ENCODE results near the gene GPR162.

GPR162 gene

GRCh38 chr12:6837370-6838060, 15.9 kb downstream of the GPR162 start:
- no peak for DNase-seq

DNA sequence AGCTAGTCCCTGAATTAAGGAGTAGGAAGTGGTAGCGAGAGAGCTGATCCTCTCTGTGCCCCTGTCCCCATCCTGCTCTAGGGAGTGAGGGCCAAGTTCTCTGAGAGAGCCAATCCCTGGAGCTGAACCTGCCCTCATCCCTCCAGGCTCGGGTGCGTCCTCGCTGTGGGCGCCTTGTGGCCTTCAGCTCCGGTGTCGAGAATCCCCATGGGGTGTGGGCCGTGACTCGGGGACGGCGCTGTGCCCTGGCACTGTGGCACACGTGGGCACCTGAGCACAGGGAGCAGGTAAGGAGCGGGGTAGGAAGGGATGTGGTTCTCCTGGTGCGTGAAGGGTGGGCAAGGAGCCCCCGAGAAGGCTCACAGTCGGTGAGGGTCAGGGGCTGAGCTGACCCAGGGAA, 17.2 kb downstream of the GPR162 start:
- DNase-seq, result no peak

DNA sequence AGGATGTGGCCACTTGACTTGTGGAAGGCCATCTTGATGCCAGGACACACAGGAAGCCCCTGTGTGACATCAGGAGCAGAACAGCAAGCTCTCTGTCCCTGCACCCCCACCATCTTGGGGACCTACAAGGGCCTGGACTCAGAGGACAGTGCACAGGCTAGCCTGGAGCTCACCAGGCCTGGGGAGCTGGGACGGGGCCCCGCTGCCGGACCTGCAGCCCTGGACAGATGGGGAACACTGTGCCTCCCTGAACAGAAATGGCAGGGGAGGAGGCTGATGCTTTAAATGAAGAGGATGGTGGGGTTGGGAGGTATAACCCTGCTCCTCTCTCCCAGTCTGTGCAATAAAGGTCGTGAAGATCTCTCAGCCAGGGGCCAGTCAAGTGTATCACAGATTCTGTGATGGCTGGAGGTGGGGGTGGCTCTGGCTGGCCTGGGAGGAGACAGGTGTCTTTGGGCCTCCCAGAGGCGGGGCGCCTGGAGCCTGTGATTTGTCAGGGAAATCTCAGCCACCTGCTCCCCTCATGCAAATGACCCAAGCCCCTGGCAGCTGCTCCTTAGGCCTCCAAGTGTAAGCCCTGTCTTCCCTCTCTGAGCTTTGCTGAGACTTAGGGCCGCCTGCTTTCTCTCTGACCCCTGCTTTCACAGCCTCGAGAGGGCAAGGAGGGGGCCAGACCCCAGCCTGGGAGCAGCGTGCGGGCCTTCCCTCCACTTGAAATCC, 18.0 kb downstream of the GPR162 start:
- no peak for DNase-seq

DNA sequence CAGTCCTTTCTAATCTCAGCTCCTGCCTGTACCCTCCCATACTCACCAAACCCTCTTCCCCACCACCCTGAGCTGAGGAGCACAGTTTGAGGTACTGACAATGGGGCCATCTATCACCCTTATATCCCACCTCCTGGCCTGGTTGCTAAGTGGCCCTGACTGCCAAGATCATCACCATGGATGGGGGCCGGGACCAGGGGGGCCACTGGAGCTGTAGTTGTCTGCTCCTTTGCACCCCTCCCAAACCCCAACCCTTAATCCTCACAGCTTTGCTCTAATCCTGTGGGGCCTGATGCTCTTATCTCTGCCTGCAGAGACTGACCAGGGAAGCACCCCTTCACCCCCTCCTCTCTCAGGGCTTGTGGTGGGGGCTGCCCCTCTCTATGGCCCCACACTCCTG, 18.7 kb downstream of the GPR162 start:
- DNase-seq, result no peak

- DNase-seq, result no peak
Measured at GRCh38 chr12:6840761-6841515, 19.3 kb downstream of the GPR162 start, which contains the start of gene GNB3. GNB3 (plus strand) TSS chr12:6840925; CDS start chr12:6841288, 363 bp downstream.

DNA sequence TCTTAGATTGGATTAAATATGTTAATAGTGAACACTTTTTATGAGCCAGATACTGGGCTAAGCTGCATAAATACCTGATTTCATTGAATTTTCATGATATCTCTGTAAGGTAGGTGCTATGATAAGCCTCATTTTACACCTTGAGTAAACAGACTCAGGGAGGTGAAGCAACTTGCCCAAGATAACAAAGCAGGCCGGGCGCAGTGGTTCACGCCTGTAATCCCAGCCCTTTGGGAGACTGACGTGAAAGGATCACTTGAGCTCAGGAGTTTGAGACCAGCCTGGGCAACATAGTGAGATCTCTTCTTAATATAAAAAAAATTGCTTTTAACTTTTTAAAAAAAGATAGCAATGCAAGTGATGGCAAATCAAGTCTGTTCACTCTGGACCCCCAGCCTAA, 20.5 kb downstream of the GPR162 start:
- DNase-seq, result no peak

DNA sequence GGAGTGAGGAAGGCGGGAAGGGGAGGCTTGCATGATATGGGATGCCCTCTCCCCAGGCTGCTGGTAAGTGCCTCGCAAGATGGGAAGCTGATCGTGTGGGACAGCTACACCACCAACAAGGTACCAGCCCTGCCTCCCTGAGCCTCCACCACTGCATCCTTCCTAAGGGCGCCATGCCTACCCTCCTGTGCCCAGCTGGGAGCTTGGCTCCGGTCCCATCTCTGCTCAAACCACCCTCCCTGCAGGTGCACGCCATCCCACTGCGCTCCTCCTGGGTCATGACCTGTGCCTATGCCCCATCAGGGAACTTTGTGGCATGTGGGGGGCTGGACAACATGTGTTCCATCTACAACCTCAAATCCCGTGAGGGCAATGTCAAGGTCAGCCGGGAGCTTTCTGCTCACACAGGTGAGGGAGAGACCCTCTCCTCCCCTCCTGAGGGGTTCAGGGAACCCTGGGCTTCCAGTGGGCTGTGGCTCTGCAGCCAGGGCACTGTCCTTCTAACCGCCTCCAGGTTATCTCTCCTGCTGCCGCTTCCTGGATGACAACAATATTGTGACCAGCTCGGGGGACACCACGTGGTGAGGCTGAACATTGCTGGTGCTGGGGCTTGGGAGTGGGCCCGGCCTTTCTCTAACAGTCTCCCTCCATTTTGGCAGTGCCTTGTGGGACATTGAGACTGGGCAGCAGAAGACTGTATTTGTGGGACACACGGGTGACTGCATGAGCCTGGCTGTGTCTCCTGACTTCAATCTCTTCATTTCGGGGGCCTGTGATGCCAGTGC, 21.7 kb downstream of the GPR162 start:
- DNase-seq, result no peak

- no peak for DNase-seq
Measured at GRCh38 chr12:6845395-6845794, 23.8 kb downstream of the GPR162 start.

DNA sequence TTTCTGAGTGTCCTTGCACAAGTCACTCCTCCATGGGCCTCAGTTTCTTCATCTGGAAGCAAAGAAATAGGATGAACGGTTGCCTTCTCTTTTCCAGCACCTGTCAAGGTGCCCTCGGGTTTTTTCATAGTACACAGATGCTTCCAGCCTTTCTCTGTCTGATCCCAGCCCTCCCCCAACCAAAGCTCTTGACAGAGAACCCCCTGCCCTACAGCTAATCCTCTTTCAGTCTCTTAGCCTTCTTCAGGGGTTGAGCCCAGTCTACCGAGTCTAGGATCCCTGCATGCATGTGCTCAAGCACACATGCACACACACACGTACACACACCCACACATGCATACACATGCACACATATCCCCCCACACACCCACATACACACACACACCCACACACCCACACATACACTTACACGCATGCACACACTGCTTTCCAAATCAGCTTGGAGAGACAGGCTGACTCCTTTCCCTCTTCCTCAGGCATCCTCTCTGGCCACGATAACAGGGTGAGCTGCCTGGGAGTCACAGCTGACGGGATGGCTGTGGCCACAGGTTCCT, 24.8 kb downstream of the GPR162 start:
- no peak for DNase-seq

DNA sequence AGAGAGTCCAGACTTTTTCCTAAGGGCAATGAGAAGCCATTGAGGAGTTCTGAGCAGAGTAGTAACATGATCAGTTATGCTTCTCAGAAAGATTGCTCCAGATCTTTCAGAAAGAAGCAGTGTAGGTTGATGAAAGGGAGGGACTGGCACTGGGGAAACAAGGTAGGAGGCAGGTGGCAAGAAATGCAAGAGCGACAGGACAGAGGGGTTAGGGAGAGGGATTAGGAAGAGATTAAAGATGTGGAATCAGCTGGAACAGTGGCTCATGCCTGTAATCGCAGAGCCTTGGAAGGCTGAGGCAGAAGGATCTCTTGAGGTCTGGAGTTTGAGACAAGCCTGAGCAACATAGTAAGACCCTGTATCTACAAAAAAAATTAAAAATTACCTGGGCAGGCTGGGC, 26.1 kb downstream of the GPR162 start:
- no peak for DNase-seq

DNA sequence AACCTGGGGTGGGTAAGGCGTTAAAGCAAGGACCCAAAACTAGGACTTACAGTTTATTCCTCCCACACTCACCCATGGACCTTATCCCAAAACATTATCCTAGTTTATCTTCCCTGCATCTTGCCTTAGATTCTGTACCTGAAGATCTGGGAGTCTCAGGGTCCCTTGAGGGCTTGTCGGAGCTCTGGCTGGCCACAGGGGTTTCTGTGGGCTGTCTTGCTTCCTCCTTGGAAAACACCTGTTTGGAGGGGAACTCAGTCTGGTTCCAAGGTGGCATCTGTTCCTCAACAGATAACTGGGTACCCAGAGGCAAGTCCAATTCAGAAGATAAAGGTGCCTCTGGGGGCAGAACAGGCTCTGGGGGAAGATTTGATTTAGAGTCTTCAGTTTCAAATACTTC, 27.8 kb downstream of the GPR162 start:
- no peak for DNase-seq

DNA sequence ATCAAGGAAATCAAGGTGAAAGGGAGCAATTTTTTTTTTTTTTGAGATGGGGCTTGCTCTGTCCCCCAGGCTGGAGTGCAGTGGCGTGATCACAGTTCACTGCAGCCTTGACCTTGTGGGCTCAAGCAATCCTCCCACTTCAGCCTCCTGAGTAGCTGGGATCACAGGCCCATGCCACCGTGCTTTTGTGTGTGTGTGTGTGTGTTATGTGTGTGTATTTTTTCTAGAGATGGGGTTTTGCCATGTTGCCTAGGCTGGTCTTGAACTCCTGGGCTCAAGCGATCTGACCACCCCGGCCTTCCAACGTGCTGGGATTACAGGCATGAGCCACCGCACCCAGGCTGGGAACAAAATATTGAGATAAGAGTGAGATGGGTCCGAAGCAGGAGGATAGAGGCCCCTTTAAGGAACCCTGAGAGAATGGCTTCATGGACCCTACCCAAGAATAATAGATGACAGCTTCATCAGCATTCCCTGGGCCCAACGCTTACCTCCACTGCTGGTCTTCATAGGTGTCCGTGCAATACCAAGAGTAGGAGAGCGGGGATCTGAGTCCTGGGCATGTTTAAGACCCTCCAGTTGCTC, 28.4 kb downstream of the GPR162 start:
- DNase-seq, result no peak

- no peak for DNase-seq
Measured at GRCh38 chr12:6850796-6851152, 29.2 kb downstream of the GPR162 start.

GRCh38 chr12:6851153-6851920, 29.7 kb downstream of the GPR162 start, which contains the start of gene CDCA3:
CDCA3 (minus strand) TSS chr12:6851286; CDS start chr12:6850952, 334 bp downstream.
- peak; percentile 86 for DNase-seq

DNA sequence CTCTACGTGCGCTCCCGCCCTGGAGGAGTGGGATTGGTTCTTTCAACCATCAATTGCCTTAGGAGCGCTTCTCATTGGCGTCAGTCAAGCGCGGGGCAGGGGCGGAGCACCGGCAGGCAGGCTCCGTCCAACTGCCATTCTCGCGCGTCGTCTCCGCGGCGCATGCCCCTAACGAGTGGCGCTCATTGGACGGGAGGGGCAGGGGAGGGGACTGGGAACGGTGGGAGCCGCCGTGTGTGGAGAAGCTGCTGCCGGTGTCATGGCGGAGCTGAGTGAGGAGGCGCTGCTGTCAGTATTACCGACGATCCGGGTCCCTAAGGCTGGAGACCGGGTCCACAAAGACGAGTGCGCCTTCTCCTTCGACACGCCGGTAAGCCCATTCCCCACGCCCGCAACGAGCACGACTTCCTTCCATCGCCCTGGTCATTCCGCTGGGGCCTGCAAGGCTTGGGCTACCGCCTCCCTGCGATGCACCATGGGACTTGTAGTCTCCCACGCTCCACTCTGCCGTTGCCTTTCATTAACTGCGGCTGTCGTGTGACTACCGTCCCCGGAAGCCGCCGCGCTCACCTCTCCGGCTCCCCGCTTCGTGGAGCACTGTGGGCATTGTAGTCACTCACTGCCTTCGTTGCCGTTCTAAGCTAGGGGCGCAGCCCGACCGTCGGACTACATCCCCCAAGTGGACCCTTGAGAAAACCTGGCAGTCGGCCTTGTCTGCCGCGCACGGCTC, 30.5 kb downstream of the GPR162 start, which contains the start of gene USP5:
TSS of gene USP5 (plus strand) at position 230 of the 730 bp plus-strand sequence. CDS start at position 260, 30 bp downstream.
- peak; percentile 97 for DNase-seq

DNA sequence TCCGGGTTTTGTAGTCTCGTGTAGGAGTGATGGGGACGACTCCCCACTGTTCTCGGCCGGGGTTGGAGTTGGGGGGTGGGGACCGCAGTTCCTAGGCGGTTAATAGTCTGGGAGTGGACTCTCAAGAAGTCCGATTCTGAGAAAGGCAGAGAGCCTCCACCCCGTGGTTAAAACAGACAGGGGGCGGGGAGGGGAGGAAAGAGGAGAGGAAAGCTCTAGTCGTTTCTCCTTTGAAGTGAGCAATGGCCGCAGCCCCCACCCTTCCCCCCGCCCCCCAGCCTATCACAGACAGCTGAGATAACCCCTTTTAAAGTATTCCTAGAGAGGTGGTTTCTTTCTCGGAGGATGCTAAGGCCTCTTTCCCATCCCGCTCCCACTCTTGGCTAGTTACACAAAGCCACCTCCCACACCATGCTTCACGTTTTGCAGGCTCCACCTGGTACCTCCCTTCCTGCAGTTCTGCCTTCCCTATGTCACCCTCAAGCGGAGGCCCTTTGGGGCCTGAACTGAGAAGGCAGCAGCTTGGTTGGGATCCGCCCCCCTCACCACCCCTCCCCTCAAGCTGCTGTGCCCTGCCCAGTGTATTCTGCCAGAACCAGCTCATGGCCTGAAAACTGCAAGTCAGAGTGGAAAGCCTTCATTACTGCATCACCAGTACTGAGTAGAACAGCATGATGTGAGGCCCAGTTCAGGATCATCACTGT, 31.2 kb downstream of the GPR162 start:
- peak; percentile 25 for DNase-seq

GRCh38 chr12:6853626-6854025, 32.0 kb downstream of the GPR162 start:
- no peak for DNase-seq

GRCh38 chr12:6854036-6854435, 32.4 kb downstream of the GPR162 start:
- DNase-seq, result no peak

DNA sequence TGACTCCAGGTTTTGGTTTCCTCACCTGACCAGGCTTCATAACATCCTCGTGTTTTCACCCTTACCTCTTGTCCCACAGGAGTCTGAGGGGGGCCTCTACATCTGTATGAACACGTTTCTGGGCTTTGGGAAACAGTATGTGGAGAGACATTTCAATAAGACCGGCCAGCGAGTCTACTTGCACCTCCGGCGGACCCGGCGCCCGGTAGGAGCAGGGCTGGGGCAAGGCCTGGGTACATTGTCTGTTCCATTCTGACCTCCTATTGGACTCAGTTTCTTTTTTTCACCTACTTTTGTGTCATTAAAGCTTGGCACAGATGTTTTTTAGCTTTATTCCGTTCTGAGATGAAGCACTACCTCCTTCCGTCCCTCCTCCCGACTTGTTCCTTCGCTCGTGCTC, 33.7 kb downstream of the GPR162 start:
- DNase-seq, result no peak

DNA sequence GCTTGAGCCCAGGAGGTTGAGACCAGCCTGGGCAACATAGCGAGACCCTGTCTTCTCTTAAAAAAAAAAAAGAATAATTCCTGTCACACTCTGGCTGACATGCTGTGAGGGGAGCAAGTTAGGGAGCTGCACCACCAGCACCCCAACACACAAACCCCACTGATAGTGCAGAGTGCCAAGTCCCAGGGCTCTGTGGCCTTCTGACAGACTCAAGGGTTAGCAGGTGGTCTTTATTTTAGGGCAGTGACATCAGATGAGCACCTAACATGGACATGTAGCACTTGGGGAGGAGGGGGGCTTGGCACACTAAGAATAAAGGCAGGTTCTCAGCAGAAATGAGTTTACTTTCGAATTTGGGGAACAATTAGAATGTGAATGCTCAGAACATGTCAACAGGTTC, 37.2 kb downstream of the GPR162 start:
- DNase-seq, result no peak
